Endodermal cell (in vitro differentiated cells): ENCODE measurements around the gene LRRC27. TPM values are rescaled to one million over a fixed set of nuclear protein-coding genes. Genes with fewer than 3 reads are reported as not detected.

Experiments used
- DNase-seq: peaks from one replicate; pipeline ENCODE4 v3.0.0-alpha.2; 2017
- H3K27ac ChIP-seq: 2 replicates; pipeline ENCODE4 v1.5.1; 2013; ENCODE audit warnings: mild to moderate bottlenecking, low read depth, low read length, moderate library complexity
- H3K27me3 ChIP-seq: 2 replicates; pipeline ENCODE4 v1.6.1; 2013; ENCODE audit warnings: mild to moderate bottlenecking, low read length, moderate library complexity; ENCODE audit not compliant: insufficient read depth, control insufficient read depth, poor library complexity, severe bottlenecking
- H3K36me3 ChIP-seq: 2 replicates; pipeline ENCODE4 v1.7.0; 2013; ENCODE audit warnings: mild to moderate bottlenecking, low read length, moderate library complexity; ENCODE audit not compliant: control insufficient read depth, insufficient read depth
- H3K4me1 ChIP-seq: one replicate; pipeline ENCODE4 v1.7.0; 2013; ENCODE audit warnings: low read length; ENCODE audit not compliant: control insufficient read depth, insufficient read depth
- H3K4me3 ChIP-seq: 2 replicates; pipeline ENCODE4 v1.5.1; 2013; ENCODE audit warnings: mild to moderate bottlenecking, low read length, moderate library complexity
- H3K9ac ChIP-seq: 2 replicates; pipeline ENCODE4 v1.6.1; 2013; ENCODE audit warnings: mild to moderate bottlenecking, low read length, moderate library complexity; ENCODE audit not compliant: poor library complexity, severe bottlenecking; ENCODE audit errors: extremely low read depth
- H3K9me3 ChIP-seq: 2 replicates; pipeline ENCODE4 v1.6.1; 2013; ENCODE audit warnings: mild to moderate bottlenecking, low read length, moderate library complexity; ENCODE audit not compliant: control insufficient read depth
- H3K27ac Mint-ChIP-seq: 2 replicates; pipeline ENCODE4 v1.8.0; 2020; ENCODE audit warnings: mixed read lengths
- H3K27me3 Mint-ChIP-seq: 2 replicates; pipeline ENCODE4 v1.8.0; 2021; ENCODE audit warnings: mild to moderate bottlenecking, mixed read lengths; ENCODE audit not compliant: insufficient read depth
- H3K36me3 Mint-ChIP-seq: 2 replicates; pipeline ENCODE4 v1.8.0; 2020; ENCODE audit warnings: low read depth, mixed read lengths
- H3K4me1 Mint-ChIP-seq: 2 replicates; pipeline ENCODE4 v1.8.0; 2020; ENCODE audit warnings: mixed read lengths
- H3K4me3 Mint-ChIP-seq: 2 replicates; pipeline ENCODE4 v1.8.0; 2020; ENCODE audit warnings: mild to moderate bottlenecking, moderate library complexity, mixed read lengths
- H3K9me3 Mint-ChIP-seq: 2 replicates; pipeline ENCODE4 v1.8.0; 2020; ENCODE audit warnings: mild to moderate bottlenecking, mixed read lengths
- WGBS, 2 experiments: methylation state at CpG; one replicate each; pipeline versions ENCODE4 v1.1.5 to v1.1.7; 2013; ENCODE audit warnings: missing lambda C conversion rate in 2 of 2, mixed read lengths in 1 of 2; ENCODE audit not compliant: insufficient coverage in 1 of 2, insufficient read length in 1 of 2; 5-methylcytosine and 5-hydroxymethylcytosine counted together
- total RNA-seq, 2 donors: library from RNA; stranded (reverse); fragmentation: NEBNext Ultra II Directional in 1 of 2; extraction: Animal tissue kit (Norgen Biotek cat#: 25700) in 1 of 2; gene quantifications; 2 replicates in 1 of 2; 3 replicates in 1 of 2; pipeline ENCODE4 v1.2.1, GENCODE V29; 2021
- TF ChIP-seq, protein P1 (sequence below): fragments of 200-600 bp; sonication (generic); conservative IDR thresholded peaks from 2 replicates; pipeline ENCODE4 v1.5.0; 2021; ENCODE audit warnings: antibody characterized with exemption, mild to moderate bottlenecking

The LRRC27 gene
- total RNA-seq, 2 donors from 2014 or later = 10.3 to 14.6 TPM

- H3K27me3 ChIP-seq = peaks cover 23% of the 10 kb centered on the region
- Mint-ChIP-seq H3K4me1 (peaks cover 1% of the 10 kb centered on the region), H3K27me3 (peaks cover 38% of the 10 kb centered on the region), H3K27ac (no peak overlapping the region), H3K4me3 (no peak overlapping the region), H3K9me3 (peaks cover 17% of the 10 kb centered on the region), H3K36me3 (peaks cover 8% of the 10 kb centered on the region)
- H3K27ac ChIP-seq = no peak overlapping the region
- peak; percentile 39 for DNase-seq
- no peaks in the 10 kb centered on the region for H3K36me3 ChIP-seq
- 82 to 85% methylated on average over 18 to 29 of the region's 29 CpGs for WGBS, 2 experiments
- no peak overlapping the region for H3K4me3 ChIP-seq
- TF ChIP-seq, protein P1, sequence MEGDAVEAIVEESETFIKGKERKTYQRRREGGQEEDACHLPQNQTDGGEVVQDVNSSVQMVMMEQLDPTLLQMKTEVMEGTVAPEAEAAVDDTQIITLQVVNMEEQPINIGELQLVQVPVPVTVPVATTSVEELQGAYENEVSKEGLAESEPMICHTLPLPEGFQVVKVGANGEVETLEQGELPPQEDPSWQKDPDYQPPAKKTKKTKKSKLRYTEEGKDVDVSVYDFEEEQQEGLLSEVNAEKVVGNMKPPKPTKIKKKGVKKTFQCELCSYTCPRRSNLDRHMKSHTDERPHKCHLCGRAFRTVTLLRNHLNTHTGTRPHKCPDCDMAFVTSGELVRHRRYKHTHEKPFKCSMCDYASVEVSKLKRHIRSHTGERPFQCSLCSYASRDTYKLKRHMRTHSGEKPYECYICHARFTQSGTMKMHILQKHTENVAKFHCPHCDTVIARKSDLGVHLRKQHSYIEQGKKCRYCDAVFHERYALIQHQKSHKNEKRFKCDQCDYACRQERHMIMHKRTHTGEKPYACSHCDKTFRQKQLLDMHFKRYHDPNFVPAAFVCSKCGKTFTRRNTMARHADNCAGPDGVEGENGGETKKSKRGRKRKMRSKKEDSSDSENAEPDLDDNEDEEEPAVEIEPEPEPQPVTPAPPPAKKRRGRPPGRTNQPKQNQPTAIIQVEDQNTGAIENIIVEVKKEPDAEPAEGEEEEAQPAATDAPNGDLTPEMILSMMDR = no peak
- H3K9ac ChIP-seq = no peak overlapping the region
- H3K9me3 ChIP-seq = peaks cover 14% of the 10 kb centered on the region
- H3K4me1 ChIP-seq = no peaks in the 10 kb centered on the region
Measured at GRCh38 chr10:132302421-132303310, 29.3 kb upstream of the LRRC27 start.

- no peak overlapping the region for H3K9ac ChIP-seq
- H3K9me3 ChIP-seq = peaks cover 14% of the 10 kb centered on the region
- TF ChIP-seq, protein P1 = no peak
- no peak overlapping the region for H3K4me3 ChIP-seq
- Mint-ChIP-seq H3K4me3 (no peak overlapping the region), H3K36me3 (peaks cover 8% of the 10 kb centered on the region), H3K9me3 (peaks cover 17% of the 10 kb centered on the region), H3K27ac (no peak overlapping the region), H3K27me3 (peaks cover 40% of the 10 kb centered on the region), H3K4me1 (peaks cover 1% of the 10 kb centered on the region)
- no peaks in the 10 kb centered on the region for H3K36me3 ChIP-seq
- peaks cover 27% of the 10 kb centered on the region for H3K27me3 ChIP-seq
- H3K4me1 ChIP-seq = no peaks in the 10 kb centered on the region
- WGBS, 2 experiments = 80 to 81% methylated on average over 13 to 19 of the region's 21 CpGs
- DNase-seq = no peak
- H3K27ac ChIP-seq = no peak overlapping the region
Measured at GRCh38 chr10:132303361-132304115, 28.5 kb upstream of the LRRC27 start.

GRCh38 chr10:132304756-132305509, 27.1 kb upstream of the LRRC27 start:
- WGBS, 2 experiments = 90 to 93% methylated on average over 19 to 21 of the region's 21 CpGs
- Histone ChIP-seq H3K4me3 (no peak overlapping the region), H3K9ac (no peak overlapping the region), H3K9me3 (peaks cover 14% of the 10 kb centered on the region), H3K27me3 (peaks cover 41% of the 10 kb centered on the region), H3K36me3 (no peaks in the 10 kb centered on the region), H3K4me1 (no peaks in the 10 kb centered on the region), H3K27ac (no peak overlapping the region)
- no peak for DNase-seq
- peaks cover 53% of the 10 kb centered on the region for H3K27me3 Mint-ChIP-seq
- peaks cover 17% of the 10 kb centered on the region for H3K9me3 Mint-ChIP-seq
- H3K36me3 Mint-ChIP-seq = peaks cover 8% of the 10 kb centered on the region
- H3K4me1 Mint-ChIP-seq = peaks cover 1% of the 10 kb centered on the region
- no peak overlapping the region for H3K27ac Mint-ChIP-seq
- TF ChIP-seq, protein P1 = no peak
- no peak overlapping the region for H3K4me3 Mint-ChIP-seq
